ENCODE results near the gene G0S2.

G0S2 gene

GRCh38 chr1:209648931-209649776, 26.1 kb upstream of the G0S2 start:
- DNase-seq = no peak

DNA sequence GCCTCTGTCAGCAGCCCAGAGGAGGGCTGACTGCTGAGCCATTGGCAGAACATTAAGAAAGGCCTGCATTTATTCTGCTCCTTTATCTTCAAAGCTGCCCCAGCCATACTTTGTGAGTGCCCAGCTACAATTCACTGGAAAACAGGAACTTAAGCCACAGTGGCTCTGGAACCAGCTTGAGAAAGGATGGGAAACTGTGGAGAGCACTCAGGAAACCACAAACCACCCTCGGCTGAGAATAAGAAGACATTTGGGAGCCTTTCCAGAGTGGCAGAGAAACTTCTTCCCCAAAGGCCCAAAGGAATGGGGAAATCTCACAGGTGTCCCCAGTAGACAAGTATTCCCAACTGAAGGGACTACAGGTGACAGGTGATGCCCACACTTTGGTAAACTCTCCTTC, 24.8 kb upstream of the G0S2 start:
- DNase-seq = no peak

DNA sequence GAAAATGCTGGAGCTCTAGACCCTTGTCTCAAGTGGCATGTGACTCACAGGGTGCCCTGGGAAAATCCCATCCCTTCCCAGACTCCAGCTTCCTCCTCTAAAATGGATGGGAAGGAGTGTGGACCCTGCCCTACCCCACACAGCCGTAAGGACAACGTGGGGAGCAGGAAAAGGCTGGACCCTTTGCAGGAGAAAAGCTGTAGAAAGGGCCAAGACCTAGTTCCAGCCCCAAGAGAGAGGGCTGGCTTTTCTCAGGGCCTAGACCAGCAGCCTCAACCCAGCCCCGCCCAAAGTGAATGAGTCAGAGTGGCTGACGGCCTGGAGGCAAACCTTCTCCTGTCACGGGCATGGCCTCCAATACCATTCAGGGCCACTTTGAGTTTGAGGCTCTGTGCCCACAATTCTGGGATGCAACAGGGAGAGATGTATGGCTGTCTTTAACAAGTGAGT, 24.0 kb upstream of the G0S2 start:
- peak; percentile 58 for DNase-seq

GRCh38 chr1:209652121-209652735, 23.0 kb upstream of the G0S2 start, which contains the start of gene LAMB3:
Gene LAMB3 (minus strand): TSS chr1:209652425. CDS start chr1:209650944, 1,481 bp downstream.
- DNase-seq = no peak

DNA sequence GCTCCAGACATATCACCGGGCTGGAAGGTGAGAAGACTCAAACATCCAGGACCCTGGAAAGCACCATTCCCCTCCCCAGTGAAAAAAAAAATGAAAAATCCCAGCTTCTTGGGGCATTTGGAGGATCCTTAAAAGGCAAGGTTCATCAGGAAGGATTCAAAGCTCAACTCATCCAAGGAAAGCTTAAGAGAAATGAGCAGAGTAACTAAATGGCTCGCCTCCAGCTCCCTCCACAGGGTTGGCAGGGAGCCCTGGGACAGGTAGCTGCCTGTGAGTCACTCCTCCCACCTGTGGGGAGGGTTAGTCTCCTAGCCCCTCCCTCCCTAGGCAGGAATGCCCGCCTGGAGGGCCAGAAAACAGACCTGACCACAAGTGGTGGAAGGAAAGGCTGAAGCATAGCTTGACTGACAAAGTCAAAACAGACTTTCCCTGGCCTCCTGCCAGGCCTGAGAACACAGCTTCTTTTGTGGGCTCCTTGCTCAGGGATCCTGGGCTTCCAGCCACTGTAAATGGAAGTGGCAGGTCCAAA, 22.3 kb upstream of the G0S2 start:
- DNase-seq = peak; percentile 40

- no peak for DNase-seq
Measured at GRCh38 chr1:209653915-209654351, 21.3 kb upstream of the G0S2 start.

DNA sequence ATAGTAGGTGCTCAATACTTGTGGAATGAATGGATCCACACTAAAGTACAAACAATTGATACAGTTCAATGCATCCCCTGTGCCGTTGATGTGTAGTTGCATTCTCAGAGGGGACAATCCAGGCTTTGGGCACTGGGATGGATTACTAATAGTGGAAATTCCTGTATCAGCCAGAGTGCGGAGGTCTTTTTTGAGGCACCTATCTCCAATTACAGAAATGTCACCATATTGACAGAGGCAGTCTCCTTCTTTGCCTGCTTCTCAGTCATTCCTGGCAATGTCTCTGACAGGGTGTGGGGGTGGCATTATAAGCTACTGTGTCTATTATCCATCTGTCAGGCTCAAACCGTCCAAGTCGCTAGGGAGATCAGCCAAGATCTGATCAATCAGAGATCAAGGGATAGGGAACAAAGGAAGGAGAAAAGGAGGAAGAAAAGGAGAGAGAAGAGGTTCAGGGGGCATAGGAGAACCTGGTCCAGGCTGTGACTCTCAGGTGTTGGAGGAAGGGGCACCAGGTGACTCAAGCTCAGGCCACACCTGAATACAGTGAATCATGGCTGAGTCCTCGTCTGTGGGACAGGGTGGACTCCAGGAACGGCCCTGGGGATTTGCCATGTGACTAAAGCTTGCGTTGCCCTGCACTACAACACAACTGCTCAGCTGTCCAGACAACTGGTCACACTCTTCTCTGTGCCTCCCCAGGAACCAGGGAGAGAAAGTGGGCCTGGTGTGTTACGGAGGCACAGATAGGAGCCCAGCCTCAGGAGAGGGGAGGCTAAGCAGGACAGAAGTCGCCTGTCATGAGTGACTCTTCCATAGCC, 19.6 kb upstream of the G0S2 start:
- DNase-seq = no peak

GRCh38 chr1:209657140-209657879, 17.9 kb upstream of the G0S2 start:
- peak; percentile 14 for DNase-seq

DNA sequence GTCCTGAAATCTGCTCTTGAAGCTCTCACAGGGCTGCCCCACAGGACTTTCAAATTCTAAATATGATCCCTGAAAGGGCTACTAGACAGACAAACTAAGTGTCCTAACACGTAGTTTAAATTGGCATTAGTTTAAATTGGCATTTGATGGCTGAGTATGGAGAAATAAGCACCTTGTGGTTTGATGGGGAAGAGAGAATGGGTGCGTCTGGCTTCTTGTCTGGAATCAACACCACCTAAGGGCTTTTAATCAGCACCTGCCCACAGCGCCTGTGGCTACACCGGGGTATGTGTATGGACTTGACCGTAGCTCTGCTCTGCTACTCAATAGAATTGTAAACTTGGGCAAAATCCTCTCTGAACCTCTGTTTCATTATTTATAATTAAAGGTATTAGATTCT, 17.3 kb upstream of the G0S2 start:
- no peak for DNase-seq

- DNase-seq = peak; percentile 27
Measured at GRCh38 chr1:209659909-209660308, 15.3 kb upstream of the G0S2 start.

GRCh38 chr1:209661071-209661470, 14.1 kb upstream of the G0S2 start:
- no peak for DNase-seq

- no peak for DNase-seq
Measured at GRCh38 chr1:209662879-209663327, 12.3 kb upstream of the G0S2 start.

GRCh38 chr1:209667103-209667502, 8.1 kb upstream of the G0S2 start:
- no peak for DNase-seq

DNA sequence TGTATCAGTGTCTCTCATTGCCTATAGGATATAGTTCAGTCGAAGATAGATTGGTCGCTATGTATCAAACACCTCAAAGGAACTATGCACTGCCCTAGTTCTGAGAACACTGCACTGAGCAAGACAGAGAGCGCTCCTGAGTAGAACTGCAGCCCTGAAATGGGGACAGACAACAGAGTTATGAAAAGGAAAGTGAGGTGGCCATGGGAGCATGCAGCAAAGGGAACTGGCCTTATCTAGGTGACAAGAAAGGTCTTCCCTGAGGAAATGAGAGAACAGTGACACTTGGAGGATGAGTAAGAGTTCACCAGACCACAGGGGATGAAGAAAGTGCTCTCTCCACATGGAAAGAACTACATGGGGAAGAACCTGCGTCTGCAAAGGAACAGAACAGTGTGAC, 7.5 kb upstream of the G0S2 start:
- DNase-seq = no peak

DNA sequence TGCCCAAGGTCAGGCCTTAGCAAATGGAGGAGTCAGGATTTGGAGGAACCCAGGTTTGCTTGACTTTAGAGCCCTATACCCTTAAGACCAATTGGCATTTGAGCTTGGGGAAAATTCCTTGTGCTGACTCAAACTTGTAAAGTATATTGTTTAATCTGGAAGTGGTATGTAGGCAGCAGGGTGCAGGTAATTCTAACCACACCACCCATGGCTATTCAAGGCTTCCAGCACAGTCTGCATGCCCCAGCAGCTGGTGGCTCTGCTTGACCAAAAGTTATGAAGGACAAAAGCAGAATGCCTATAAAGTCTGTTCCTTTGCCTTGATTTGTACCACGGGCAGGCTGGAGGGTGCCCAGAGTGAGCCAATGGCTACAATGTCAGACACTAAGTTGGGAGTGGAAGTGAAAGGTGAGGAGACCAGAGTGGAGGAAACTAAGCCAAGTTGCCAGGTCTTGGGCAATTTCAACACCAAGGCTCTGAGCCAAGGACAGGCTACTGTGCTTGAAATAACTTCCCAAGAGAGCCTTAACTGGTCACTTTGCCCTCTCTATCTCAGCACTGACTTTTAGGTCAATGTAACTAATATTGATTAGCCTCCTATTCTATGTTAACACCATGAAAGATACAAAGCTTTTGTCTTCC, 4.7 kb upstream of the G0S2 start:
- no peak for DNase-seq

DNA sequence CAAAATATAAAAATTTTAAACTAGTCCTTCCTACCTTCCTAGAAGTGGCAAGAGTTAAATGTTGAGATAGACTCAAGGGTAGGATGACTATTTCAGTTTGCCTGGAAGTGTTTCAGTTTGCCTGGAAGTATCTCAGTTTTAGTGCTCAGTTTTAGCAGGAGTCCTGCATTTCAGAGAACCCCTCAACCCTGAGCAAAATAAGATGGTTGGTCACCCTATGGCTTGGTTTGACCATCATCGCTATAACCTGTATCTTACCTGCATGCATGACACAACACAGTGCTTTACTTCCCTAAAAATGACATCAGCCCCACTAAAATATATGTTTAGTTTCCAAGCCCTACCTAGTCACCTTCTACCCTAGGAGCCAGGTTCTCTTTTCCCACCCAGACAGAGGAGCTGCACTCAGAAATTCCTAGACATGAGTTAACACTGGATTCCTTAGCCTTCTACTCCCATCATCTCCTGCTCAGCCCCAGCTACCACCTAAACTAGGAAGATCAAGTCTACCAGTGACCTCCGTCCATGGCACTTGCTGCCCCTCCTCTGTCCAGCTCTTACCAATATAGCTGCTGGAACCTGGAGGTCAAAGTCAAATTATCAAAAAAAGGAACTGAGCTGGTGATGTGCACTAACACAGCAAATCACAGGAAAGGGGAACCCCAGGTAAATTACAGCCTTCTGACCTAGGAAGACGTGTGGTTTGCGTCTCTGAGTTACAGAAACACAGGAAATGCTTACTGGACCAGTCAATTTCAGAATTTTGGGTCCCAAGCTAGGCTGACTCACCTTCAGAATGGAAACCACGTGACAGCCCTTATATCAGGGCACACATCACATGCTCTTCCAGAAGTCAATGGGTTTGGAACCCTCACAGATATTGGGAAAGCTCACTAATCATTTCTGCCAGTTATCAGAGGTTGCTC, 2.2 kb upstream of the G0S2 start:
- peak; percentile 52 for DNase-seq

DNA sequence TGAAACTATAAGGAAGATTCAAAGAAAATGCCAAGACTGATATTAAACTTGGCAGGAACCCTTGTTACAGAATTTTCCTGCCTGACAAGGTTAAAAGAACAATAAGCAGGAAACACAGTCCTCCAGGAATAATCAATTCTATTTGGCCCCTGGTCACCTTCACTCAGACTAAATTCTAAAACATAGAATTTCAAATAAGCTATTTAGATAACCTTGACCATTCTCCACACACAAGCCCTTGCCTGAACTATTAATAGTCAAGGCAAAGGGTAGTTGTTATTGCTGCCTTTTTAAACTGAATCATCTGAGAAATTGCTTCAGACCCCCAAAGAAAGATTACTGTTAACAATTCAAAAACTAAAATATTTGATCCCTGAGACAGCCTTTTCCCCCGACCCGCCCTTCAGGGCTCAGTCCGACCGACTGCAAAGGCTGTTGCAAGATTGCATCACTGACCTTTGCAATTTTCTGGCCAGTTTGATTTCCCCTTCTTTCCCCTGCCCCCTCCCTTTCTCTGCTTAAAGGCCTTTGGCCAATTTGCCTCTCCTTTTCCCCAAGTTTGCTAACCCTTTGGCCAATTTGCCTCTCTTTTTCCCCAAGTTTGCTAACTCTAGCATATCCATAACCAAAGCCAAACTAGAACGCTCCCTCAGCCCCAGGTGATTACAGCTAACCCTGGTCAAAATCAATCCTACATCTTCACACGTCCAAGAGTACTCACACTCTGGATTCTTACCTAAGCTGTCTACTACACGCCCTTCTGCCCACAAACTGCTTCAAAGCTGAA, 1.4 kb upstream of the G0S2 start:
- DNase-seq = no peak

GRCh38 chr1:209675565-209676154, 448 bp downstream of the G0S2 start:
- DNase-seq = no peak

- no peak for DNase-seq
Measured at GRCh38 chr1:209678981-209679539, 3.8 kb downstream of the G0S2 start.

All from CD4-positive, alpha-beta T cell treated with Interleukin-4 for 4 hours (primary cell).